ENCODE data around the gene OR6C76. TPM values are rescaled to one million over a fixed set of nuclear protein-coding genes. Genes with fewer than 3 reads are reported as not detected.

Gene OR6C76
- not detected for total RNA-seq

GRCh38 chr12:55425954-55426353 is at the start of gene OR6C76:
Gene OR6C76, plus strand, starts transcription at chr12:55426254. Its CDS starts 0 bp downstream, at chr12:55426254.

GRCh38 chr12:55400229-55400628 is 25.8 kb upstream of the OR6C76 start, which contains the start of gene OR6C65:
Gene OR6C65, plus strand, starts transcription at chr12:55400529. Its CDS starts 0 bp downstream, at chr12:55400529.

GRCh38 chr12:55443776-55444175 is 17.7 kb downstream of the OR6C76 start, which contains the start of gene OR6C2:
Gene OR6C2, plus strand, starts transcription at chr12:55444076. Its CDS starts 8,138 bp downstream, at chr12:55452214.

GRCh38 chr12:55470088-55470829 is 44.2 kb downstream of the OR6C76 start, which contains the start of gene OR6C70:
Gene OR6C70, minus strand, starts transcription at chr12:55470138. Its CDS starts 0 bp downstream, at chr12:55470138.

Other genes with a start within 250 kb of the OR6C76 start
- not detected for gene OR10A7, start 205.2 kb upstream of the OR6C76 start, total RNA-seq
- gene OR6C74, start 181.6 kb upstream of the OR6C76 start, total RNA-seq: under 1 TPM in 1 of 2 donors, not detected in 1; under 0.01 TPM
- gene OR6C6, start 129.7 kb upstream of the OR6C76 start, total RNA-seq: not detected
- not detected for gene OR6C1, start 111.9 kb upstream of the OR6C76 start, total RNA-seq
- not detected for gene OR6C3, start 95.5 kb upstream of the OR6C76 start, total RNA-seq
- not detected for gene OR6C75, start 63.3 kb upstream of the OR6C76 start, total RNA-seq
- not detected for gene OR6C65, start 25.7 kb upstream of the OR6C76 start, total RNA-seq
- not detected for gene OR6C2, start 17.8 kb downstream of the OR6C76 start, total RNA-seq
- not detected for gene OR6C70, start 43.9 kb downstream of the OR6C76 start, total RNA-seq
- gene OR6C68, start 66.1 kb downstream of the OR6C76 start, total RNA-seq: not detected
- not detected for gene OR6C4, start 123.3 kb downstream of the OR6C76 start, total RNA-seq
- not detected for gene OR2AP1, start 146.2 kb downstream of the OR6C76 start, total RNA-seq
- gene OR10P1, start 210.6 kb downstream of the OR6C76 start, total RNA-seq: not detected